GM12874 (cell line): ENCODE results near the gene PLXNA1.

Source experiments
- TF ChIP-seq, protein P1 (sequence below): IDR thresholded peaks from 2 replicates; pipeline ENCODE4 v1.5.1; 2011; ENCODE audit warnings: low read depth, mild to moderate bottlenecking, control low read depth, low read length, moderate library complexity; ENCODE audit not compliant: insufficient read depth

PLXNA1 gene

GRCh38 chr3:126991366-126992200 lies 8.7 kb downstream of the PLXNA1 start:
- TF ChIP-seq, protein P1, sequence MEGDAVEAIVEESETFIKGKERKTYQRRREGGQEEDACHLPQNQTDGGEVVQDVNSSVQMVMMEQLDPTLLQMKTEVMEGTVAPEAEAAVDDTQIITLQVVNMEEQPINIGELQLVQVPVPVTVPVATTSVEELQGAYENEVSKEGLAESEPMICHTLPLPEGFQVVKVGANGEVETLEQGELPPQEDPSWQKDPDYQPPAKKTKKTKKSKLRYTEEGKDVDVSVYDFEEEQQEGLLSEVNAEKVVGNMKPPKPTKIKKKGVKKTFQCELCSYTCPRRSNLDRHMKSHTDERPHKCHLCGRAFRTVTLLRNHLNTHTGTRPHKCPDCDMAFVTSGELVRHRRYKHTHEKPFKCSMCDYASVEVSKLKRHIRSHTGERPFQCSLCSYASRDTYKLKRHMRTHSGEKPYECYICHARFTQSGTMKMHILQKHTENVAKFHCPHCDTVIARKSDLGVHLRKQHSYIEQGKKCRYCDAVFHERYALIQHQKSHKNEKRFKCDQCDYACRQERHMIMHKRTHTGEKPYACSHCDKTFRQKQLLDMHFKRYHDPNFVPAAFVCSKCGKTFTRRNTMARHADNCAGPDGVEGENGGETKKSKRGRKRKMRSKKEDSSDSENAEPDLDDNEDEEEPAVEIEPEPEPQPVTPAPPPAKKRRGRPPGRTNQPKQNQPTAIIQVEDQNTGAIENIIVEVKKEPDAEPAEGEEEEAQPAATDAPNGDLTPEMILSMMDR = no peak

- TF ChIP-seq, protein P1 = no peak
Measured at GRCh38 chr3:126992216-126992615, 9.3 kb downstream of the PLXNA1 start.

- TF ChIP-seq, protein P1 = no peak
Measured at GRCh38 chr3:126992776-126993175, 9.9 kb downstream of the PLXNA1 start.

DNA sequence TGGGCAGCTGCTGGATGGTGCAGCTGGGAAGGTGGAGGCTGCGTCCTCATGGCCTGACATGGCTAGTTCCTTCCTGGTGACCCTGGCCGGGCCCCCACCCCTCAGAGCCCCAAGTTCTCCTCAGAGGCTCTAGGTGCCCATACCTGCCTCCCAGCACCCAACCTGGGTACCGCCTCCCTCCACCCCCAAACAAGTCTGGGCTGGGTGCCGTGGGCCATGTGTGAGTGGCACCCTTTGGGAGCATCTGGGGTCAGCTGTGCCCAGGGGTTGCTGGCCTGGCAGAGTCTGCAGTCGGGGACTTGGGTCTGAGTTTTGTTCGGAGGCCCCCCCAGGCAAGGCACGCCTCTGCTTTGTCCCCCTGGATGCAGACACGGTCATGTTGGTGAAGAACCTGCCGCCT lies 10.5 kb downstream of the PLXNA1 start:
- TF ChIP-seq, protein P1 = no peak

DNA sequence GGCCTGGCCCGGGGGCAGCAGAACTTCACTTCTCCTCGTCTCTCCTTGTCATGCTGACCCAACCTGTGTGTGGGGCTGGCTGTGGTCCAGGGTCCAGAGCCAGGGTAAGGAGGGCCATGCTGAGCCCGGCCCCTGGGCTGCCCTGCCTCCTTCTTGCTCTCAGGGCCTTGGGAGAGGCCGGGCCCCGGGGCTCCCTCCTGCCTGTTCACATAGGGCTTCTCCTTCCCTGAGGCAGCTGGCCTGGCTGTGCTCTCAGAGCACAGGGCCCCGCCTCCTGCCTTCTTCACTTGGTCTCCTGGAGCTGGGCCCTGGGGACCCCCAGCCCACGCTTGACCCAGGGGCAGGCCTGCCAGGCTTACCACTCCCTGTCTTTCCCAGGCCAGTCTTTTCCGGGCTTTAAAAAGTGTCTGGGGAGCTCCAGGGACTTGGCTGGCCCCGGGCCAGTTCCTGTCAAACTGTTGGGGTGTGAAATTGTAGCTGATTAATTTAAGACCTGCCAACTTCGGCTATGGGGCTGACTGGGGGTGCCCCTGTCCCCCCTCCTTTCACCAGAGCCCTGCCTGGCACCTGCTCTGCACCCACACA lies 11.8 kb downstream of the PLXNA1 start:
- TF ChIP-seq, protein P1 = no peak

- TF ChIP-seq, protein P1 = no peak
Measured at GRCh38 chr3:126995254-126995780, 12.4 kb downstream of the PLXNA1 start.

GRCh38 chr3:126995926-126996512 lies 13.1 kb downstream of the PLXNA1 start:
- TF ChIP-seq, protein P1 = no peak; the same call in 1 of the 2 replicates
